HG03060 (cell line): ENCODE data around the gene YY1AP1.
"Not testable (repeated sequence)": the region's sequence is repeated elsewhere in the genome, so short reads cannot be mapped to it uniquely, and the experiment has no call there.

Experiments used
- ATAC-seq: cut with Tn5 transposase; IDR thresholded peaks from one replicate; pipeline ENCODE4 v1.9.1; 2021; ENCODE audit warnings: low read depth, moderate number of reproducible peaks; ENCODE audit not compliant: unreplicated experiment

Gene YY1AP1

DNA sequence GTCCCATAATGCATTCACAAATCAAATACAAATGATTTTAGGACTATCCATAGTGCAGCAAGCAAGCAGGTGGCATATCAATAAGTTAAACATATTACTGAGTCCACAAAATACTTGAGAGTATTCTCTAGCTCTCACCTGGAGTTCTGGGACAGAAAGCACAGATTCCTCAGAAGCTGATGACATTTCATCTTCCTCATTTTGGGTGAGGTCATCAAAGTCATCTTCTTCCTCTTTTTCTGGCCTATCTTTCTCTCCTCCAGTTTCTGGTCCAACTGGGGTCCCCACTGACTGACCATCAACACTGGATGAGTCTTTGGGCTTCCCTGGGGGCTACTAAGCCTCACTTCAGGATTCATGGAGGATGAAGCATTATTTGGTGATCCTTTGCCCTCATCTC, 38.9 kb downstream of the YY1AP1 start:
- no peak for ATAC-seq

DNA sequence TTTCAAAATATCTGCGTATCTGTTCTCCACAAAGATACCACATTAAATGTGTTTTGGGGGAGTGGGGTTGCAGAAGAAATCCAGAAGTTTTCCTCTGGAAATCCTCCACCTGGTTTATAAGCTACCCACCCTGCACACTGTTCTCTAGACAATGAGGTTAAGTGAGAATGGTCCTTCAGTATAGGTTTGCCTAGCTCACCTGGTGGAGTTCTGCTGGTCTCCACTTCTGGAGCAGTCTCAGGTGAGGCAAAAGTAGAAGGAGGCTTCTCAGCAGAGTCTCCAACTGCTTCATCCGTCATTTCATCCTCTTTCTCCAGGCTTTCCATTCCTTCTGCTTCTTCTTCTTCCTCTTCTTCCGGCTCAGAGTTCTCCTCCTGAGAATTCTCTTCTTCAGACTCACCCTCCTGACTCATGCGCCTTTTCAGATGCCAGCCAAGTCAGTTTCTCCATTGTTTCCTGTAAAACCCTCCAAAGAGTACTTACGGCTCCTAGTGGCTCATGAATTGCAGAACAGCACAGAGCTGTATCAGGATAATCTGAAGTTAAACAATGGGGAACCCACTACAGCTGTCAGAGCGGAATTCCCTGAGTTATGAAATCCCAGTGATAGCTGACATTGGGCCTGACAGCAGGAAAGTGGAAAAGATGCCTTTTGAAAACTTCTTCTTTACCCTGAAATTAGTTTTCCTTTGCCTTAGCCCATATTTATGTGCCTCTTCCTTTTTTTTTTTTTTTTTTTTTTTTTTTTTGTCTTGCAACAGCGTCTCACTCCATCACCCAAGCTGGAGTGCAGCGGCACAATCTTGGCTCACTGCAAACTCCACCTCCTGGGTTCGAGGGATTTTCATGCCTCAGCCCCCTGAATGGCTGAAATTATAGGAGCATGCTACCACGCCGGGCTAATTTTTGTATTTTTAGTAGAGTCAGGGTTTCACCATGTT, 40.1 kb downstream of the YY1AP1 start:
- ATAC-seq, result no peak

DNA sequence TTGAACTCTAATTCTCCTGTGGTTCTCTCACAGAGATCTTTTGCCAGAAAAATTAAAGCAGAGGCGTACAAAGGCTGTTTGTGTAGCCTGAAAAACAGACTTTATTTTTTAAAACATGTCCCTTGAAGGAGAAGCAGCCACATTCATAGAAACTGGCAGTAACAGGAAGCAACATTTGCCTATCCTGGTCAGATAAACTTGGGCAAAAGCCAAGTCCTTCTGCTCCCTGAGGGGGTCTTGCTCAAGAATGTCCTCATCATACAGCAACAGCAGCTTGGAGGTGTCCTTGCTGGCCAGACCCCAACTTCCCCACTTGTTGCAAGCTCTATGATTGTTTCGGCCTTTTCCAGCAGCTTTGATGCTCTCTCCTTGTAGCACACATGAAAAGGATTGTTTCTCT, 42.3 kb downstream of the YY1AP1 start:
- no peak for ATAC-seq

DNA sequence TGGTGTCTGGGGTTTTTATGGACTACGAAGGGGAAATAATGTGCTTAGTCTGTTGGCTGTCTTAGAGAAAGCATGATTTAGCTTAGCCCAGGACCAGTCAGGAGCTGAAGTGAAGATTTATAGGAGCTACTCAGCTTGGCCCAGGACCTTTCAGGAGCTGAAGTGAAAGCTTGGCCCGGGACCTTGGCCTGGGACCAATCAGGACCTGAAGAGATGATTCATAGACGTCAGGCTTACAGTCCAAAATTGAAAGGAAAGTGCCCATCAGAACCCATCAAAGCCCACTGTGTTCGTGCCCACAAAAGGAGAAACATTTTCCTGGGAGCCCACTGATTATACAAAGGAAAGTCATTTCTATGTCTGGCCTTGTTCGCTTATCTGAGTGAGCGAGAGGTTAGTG, 42.9 kb downstream of the YY1AP1 start:
- ATAC-seq, result no peak

DNA sequence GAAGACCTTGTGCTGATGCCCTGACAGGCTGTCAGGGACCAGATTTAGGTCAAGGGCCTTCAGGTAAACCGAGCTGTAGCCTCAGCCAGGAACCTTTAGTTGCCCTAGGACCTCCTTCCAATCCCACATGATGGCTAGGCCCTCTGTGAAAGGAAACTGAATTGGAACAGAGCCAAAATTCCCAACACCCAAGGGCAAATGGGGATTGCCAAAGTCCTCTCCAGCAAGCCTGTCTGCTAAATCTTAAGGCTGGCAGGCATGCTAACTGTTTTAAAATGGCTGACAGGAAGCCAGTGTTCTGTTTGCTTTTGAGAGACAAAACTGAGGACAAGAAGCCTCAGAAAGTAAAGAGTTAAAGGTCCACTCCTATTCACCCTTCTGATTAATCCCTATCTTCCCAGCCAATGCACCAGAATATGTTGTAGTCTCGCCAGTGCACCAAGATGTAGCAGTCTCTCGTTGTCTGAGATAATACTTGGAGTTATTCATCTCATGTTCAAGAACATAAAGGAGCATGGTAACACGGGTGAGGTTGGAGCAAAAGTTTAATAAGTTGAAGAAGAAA, 43.5 kb downstream of the YY1AP1 start:
- no peak for ATAC-seq

DNA sequence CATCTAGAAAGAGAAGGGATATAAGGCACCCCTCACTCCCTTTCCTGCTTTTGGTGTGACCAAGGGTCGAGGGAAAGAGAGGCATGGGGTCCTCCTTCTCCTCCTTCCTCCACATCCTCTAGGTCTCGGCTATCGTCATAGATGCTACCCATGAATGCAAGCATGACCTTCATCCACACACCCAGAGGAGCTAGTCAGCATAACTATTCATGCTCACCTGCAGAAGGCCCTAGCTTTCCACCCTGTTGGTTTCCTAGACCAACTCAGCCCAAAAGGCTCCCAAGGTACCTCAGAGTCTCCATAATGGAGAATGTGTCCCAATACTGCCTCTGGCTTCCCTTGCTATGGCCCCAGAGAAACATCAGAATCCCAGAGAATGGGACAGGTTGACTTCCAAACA, 45.3 kb downstream of the YY1AP1 start:
- ATAC-seq, result no peak

DNA sequence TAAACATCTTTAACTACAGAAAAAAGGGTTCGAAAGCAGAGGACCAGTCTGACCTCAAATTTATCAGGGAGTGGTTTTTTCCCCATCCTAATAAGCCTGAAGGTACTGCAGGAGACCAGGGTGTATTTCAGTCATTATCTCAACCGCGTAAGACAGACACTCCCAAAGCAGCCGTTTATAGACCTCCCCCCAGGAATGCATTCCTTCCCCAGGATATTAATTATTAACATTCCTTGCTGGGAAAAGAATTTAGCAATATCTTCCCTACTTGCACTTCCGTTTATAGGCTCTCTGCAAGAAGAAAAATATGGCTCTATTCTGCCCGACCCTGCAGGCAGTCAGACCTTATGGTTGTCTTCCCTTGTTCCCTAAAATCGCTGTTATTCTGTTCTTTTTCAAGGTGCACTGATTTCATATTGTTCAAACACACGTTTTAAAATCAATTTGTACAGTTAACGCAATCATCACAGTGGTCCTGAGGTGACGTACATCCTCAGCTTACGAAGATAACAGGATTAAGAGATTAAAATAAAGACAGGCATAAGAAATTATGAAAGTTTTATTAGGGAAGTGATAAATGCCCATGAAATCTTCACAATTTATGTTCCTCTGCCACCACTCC, 45.9 kb downstream of the YY1AP1 start:
- not testable (repeated sequence) for ATAC-seq

DNA sequence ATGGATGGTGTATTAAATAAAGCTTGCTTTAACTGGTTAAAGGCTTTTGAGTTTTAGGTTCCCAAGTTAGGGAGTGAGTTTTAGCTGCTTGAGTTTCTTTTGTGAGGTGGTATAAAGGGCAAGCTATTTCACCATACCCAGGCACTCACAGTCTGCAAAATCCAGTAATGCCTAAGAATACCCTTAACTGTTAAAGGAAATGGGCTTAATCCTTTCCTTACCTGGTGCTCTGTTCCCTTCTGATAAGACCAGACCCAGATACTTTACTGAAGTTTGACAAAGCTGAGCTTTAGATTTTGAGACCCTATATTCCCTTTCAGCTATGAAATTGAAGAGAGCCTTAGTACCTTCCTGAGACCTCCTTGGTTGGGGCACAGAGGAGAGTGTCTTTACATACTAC, 48.2 kb downstream of the YY1AP1 start:
- no peak for ATAC-seq

DNA sequence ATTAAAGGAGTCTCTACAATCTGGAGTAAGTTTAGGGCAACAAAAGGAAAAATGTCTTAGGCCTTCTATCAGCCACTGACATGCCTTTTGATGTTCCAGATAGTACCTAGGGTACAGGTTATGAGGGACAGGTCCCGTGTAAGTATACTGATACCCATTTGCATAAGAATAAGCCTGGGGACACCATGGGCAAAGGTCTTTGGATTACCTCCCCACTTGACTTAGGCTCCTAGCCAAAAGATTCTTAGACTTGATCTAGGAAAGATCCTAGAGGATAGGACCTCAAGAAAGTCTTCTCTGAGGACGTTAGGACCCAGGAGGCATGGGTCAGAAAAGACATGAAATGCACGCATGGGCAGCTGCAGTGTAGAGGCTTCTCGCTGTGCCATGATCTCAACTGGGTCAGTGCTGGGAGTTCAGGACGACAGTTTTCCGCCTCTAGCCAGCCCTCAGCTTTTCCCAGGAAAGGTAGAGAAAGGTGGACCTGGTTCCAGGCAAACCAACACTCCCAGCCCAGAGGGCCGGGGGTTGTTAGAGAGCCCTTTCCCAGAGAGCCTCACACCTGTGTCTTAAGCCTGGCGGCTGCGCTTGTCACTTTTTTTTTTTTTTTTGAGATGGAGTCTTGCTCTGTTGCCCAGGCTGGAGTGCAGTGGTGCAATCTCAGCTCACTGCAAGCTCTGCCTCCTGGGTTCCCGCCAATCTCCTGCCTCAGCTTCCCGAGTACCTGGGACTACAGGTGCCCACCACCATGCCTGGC, 52.0 kb downstream of the YY1AP1 start:
- ATAC-seq, result no peak

DNA sequence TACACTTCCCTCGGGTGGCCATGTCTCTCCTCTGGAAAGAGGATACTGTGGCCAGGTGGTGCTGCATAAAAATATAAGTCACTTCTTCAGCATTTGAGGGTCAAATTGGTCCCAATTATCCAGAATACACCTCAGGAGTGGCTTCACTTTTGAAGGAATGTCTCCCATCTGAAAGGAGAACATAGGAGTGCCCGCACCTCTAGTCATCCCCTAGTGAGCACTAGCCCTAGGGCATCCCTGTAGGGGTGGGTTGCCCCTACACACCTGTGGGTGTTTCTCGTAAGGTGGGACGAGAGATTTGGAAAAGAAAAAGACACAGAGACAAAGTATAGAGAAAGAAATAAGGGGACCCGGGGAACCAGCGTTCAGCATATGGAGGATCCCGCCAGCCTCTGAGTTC, 62.1 kb downstream of the YY1AP1 start:
- not testable (repeated sequence) for ATAC-seq

DNA sequence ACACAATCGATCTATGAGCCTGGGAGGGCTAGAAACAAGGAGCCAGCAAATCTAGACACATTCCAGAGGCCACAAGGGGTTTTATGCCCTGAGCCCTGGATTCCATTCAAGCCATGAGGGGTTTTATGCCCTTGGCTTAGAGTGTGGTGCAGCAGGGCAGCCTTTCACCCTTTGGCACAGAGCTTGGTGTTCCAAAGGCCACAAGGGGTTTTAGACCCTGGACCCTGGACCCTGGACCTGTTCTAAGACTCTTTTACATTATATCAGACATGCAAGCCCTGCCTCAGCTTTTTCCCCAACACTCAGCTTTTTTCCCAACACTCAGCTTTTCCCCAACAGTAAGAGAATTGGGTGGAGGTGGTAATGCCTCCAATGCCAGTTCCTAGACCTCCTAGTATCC, 65.2 kb downstream of the YY1AP1 start:
- ATAC-seq, result no peak

DNA sequence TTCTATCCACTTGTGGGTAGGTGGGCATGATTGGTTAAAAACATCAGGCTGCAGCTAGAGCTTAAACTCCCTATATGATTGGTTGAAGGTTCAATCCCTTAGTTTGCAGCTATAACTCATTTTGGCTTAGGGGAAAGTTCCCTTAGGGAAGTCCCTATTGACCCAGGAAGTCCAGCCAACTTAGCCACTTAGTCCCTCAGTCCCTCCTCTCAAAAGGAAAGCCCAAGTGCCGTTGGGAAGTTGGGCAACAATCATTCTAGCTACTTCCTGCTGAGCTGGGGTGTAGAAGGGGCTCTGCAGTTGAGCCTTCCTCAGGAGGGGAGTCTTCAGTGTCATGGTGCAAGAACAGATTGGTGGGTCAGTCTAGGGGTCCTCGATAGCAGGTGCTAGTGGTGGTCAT, 66.4 kb downstream of the YY1AP1 start:
- ATAC-seq, result no peak

DNA sequence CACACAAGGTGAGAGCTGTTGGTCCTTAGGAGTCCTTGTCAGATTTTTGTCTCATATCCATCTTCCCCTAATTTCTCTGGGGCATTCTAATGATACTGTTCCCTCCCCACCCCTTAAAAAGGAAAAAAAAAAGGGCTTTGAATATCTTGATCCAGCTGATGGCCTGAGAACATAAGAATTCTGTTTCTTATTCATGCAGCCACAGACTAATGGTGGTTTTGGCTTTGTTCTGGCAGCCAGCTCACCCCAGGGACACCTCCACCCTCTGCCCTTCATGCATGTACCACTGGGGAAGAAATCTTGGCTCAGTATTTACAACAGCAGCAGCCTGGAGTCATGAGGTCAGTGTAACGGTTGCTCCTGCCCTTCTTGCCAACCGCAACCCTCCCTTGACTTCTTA, 75.3 kb downstream of the YY1AP1 start:
- not testable (repeated sequence) for ATAC-seq

DNA sequence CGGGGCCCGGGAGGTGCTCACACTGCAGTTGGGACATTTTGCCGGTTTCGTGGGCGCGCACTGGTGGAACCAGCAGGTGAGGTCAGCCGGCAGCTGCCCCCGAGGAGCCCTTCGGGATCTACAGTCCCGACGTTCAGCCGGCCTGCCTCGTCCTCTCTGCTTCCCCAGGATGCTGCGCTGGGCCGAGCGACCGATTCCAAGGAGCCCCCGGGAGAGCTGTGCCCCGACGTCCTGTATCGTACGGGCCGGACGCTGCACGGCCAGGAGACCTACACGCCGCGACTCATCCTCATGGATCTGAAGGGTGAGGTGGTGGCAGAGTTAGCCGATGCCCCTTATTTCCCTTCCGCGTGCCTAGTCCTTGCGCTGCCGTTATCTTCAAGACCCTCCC, 78.3 kb downstream of the YY1AP1 start:
- not testable (repeated sequence) for ATAC-seq

DNA sequence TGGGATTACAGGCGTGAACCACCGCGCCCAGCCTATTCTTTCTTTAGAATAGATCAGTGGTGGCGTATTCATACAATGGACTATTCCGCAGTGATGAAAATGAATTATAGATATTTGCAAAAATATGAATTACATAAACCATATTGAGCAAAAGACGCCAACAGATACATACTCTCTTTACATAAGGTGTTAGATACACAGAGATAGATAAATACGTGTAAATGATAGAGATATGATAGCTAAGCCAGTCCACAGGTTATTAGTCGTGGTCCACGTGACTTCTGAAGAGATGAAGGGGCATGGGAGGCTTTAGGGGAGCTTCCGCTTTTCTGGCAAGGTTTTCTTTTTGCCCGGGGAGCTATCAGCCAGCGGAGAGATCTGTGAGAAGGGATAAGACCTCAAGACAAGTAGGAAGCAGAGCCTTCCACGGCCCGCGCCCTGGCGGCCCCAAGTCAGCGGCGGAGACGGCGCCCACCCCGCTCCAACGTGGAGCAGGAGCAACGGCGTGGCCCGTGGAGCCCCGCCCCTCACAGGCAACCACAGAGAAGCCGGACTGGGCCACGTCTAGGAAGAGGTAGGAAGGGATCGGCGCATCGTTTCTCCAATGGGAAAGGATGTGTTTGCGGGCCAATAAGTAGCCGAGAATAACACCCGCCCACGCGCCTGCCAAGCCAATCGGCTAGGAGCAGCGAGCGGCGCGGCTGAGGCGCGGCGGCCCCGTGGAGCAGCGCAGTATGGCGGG, 78.9 kb downstream of the YY1AP1 start, which contains the start of gene MSTO1:
MSTO1 (plus strand) TSS at position 704 of the 742 bp plus-strand sequence; CDS start at position 735, 31 bp downstream.
- peak; percentile 89 for ATAC-seq
